PC-3 (cell line): ENCODE data around the gene ADAM15.

Experiments
- EZH2 ChIP-seq: fragments of 300-600 bp; sonication (generic); IDR thresholded peaks from one replicate; pipeline ENCODE4 v1.6.1; 2017; ENCODE audit warnings: antibody characterized with exemption, mild to moderate bottlenecking, low read length; ENCODE audit not compliant: unreplicated experiment
- EZH2phosphoT487 ChIP-seq: fragments of 300-600 bp; sonication (generic); IDR thresholded peaks from 2 replicates; pipeline ENCODE4 v1.6.1; 2018; ENCODE audit warnings: mild to moderate bottlenecking, antibody characterized with exemption, low read length, borderline replicate concordance
- TF ChIP-seq, protein P1 (sequence below): fragments of 300-600 bp; sonication (generic); conservative IDR thresholded peaks from 2 replicates; pipeline ENCODE4 v1.5.1; 2017; ENCODE audit warnings: antibody characterized with exemption, low read depth, mild to moderate bottlenecking, low read length

DNA sequence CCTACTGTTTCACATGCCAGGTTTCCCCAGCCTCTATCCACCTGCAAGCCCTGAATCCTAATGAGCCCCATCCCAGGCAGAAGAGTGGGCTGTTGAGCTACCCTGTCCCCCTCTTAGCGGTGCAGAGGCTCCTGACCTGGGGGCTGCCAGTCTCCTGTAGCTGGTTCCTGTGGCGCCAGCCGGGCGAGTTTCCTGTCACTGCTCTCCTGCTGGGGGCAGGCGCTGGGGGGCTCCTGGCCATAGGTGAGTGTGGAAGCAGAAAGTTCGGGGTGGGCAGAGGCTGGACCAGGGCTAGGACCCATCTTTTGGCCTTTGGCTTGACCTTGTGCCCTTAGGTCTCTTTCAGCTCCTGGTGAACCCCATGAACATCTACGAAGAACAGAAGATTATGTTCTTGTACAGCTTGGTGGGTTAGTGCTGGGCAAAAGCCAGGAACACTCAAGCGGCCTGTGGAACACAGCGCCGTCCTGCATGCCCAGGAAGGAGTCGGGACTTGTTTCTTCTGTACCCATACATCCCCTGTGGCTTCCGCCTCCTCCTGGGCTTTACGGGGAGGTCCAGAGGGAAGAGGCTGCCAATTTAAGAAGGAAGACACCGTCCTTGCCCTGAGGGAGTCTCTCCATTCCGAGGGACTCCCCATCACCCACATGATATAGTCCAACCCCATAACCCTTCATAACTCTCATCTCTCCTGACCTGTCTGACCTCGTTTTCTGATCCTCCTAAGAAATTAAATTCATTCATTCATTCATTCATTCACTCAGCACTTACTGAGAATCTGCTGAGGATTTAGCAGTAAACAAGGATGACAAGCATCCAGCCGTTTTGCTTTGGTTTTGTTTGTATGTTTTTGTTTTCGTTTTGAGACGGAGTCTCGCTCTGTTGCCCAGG lies 16.6 kb upstream of the ADAM15 start:
- TF ChIP-seq, protein P1, sequence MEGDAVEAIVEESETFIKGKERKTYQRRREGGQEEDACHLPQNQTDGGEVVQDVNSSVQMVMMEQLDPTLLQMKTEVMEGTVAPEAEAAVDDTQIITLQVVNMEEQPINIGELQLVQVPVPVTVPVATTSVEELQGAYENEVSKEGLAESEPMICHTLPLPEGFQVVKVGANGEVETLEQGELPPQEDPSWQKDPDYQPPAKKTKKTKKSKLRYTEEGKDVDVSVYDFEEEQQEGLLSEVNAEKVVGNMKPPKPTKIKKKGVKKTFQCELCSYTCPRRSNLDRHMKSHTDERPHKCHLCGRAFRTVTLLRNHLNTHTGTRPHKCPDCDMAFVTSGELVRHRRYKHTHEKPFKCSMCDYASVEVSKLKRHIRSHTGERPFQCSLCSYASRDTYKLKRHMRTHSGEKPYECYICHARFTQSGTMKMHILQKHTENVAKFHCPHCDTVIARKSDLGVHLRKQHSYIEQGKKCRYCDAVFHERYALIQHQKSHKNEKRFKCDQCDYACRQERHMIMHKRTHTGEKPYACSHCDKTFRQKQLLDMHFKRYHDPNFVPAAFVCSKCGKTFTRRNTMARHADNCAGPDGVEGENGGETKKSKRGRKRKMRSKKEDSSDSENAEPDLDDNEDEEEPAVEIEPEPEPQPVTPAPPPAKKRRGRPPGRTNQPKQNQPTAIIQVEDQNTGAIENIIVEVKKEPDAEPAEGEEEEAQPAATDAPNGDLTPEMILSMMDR = no peak
- no peak for TF ChIP-seq EZH2phosphoT487
- no peak for TF ChIP-seq EZH2
